Fibroblast of the aortic adventitia (primary cell): Measurements from ENCODE around the gene WDR48. TPM values are rescaled to one million over a fixed set of nuclear protein-coding genes. Genes with fewer than 3 reads are reported as not detected.
"Not testable (repeated sequence)": the region's sequence is repeated elsewhere in the genome, so short reads cannot be mapped to it uniquely, and the experiment has no call there.

Experiments
- DNase-seq: peaks from one replicate; pipeline ENCODE4 v3.0.0-alpha.2; 2010; ENCODE audit warnings: low read depth
- H3K4me3 ChIP-seq: 2 replicates; pipeline ENCODE4 v1.5.1; 2011; ENCODE audit warnings: low read depth, mild to moderate bottlenecking, control low read depth, low read length, moderate library complexity
- total RNA-seq: library from RNA; depleted of rRNA; stranded (reverse); fragments of >200 nt; gene quantifications from 2 replicates; pipeline ENCODE4 v1.2.3, GENCODE V29; 2012; ENCODE audit warnings: low replicate concordance
- TF ChIP-seq, protein P1 (sequence below): IDR thresholded peaks from 2 replicates; pipeline ENCODE4 v1.5.1; 2011; ENCODE audit warnings: mild to moderate bottlenecking, low read length, control low read depth, inconsistent platforms; ENCODE audit not compliant: insufficient read depth

The WDR48 gene
- total RNA-seq, 1 donor, result 41.3 TPM

DNA sequence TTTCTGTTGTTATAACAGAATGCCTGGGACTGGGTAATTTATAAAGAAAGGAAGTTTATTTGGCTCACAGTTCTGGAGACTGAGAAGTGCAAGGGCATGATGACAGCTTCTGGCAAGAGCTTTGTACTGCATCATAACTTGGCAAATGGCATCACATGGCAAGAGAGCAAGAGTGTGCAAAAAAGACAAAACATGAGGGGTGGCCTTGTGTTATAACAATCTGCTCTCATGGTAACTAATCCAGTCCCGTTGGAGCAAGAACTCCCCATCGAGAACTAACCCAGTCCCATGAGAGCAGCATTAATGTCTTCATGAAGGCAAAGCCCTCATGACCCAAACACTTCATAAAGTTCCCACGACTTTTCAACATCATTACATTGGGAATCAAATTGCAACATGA lies 23.3 kb upstream of the WDR48 start:
- TF ChIP-seq, protein P1, sequence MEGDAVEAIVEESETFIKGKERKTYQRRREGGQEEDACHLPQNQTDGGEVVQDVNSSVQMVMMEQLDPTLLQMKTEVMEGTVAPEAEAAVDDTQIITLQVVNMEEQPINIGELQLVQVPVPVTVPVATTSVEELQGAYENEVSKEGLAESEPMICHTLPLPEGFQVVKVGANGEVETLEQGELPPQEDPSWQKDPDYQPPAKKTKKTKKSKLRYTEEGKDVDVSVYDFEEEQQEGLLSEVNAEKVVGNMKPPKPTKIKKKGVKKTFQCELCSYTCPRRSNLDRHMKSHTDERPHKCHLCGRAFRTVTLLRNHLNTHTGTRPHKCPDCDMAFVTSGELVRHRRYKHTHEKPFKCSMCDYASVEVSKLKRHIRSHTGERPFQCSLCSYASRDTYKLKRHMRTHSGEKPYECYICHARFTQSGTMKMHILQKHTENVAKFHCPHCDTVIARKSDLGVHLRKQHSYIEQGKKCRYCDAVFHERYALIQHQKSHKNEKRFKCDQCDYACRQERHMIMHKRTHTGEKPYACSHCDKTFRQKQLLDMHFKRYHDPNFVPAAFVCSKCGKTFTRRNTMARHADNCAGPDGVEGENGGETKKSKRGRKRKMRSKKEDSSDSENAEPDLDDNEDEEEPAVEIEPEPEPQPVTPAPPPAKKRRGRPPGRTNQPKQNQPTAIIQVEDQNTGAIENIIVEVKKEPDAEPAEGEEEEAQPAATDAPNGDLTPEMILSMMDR, result no peak
- peak; percentile 23 for DNase-seq
- no peak overlapping the region for H3K4me3 ChIP-seq

DNA sequence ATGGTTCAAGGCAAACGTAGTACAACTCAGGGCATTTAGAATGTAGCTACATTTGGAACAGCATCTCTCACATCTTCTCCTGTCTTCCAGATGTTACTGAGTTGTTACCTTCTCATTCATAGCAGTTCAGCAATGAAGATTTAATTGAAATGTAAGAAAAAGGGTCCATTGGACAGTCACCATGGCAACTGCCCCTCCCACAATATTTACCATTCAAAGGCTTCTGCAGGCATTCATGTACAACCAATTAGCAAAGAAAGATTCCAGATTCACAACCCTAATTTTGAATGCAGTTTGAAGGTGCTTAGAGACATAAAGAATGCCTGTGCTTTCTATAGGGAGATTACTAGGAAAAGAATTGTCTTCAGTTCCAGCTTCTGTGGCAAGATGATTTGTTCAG lies 22.3 kb upstream of the WDR48 start:
- no peak for DNase-seq
- TF ChIP-seq, protein P1, result no peak
- no peak overlapping the region for H3K4me3 ChIP-seq

DNA sequence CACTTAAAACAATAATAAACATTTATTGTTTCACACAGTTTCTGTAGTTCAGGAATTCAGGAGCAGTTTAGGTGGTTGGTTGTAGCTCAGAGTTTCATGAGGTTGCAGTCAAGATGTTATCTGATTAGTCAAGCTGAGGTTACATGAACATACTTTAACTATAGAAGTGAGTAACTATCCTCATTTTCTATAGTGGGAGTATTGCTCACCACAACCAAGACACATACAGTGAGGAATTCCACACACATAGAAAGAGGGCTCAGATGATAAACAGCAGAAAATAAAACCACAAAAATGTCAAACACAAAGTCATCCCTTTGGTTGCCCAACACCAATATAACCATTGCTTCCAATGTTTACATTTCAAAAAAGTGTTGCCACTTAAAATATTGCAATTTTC lies 13.7 kb upstream of the WDR48 start:
- no peak overlapping the region for H3K4me3 ChIP-seq
- TF ChIP-seq, protein P1, result no peak
- peak; percentile 46 for DNase-seq

DNA sequence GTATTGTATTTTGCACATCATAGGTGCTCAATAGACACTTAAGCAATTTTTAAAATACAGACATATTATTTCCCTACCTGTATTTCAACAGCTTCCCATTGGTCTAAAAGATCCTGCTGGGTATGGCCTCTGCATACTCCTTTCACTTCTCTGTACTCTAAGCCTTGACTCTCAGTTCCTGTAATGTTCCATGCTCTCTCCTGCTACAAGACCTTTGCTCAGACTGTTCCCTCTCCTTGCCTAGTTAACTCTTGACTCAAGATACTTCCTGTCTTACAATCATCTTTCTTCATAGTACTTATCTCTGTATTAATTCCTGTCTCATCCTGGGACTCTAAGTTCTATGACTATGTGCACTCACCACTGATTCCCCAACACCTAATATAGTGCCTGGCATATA lies 1.8 kb upstream of the WDR48 start:
- DNase-seq, result no peak
- H3K4me3 ChIP-seq, result no peak overlapping the region
- TF ChIP-seq, protein P1, result no peak

DNA sequence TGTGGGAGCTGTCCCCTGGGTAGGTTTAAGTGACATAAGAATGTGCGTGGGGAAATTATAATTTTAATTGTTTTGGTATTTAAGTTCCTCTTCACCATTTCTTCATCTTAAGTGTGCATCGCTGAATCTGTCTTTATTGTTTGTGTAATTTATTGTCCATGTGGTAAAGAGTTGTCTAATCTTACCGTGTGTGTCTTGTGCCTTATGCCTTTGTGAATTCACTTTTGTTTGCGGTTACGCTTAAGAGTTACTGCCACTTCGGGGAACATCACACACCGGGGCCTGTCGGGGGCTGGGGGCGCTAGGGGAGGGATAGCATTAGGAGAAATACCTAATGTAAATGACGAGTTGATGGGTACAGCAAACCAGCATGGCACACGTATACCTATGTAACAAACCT lies 767 bp downstream of the WDR48 start:
- no peak for DNase-seq
- peak overlapping the region; percentile 81 for H3K4me3 ChIP-seq
- TF ChIP-seq, protein P1, result no peak

DNA sequence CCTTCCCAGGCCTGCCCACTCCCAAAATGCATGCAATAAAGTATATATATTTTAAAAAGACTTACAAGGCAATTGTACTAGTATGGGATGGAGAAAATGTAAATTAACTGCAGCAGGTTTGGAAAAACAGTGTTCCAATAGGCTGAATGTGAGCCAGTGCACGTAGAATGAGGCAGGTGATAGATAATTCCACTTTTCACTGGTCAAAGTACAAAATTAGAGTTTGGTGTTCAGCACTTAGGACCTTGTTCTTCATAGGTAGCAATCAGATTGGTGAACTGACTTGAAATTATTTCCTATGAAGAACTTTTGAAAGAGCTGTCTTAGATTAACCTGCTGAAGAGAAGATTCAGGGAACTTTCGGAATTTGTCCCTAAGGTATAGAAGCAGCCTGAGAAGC lies 1.9 kb downstream of the WDR48 start:
- DNase-seq, result no peak
- TF ChIP-seq, protein P1, result no peak
- H3K4me3 ChIP-seq, result no peak overlapping the region

DNA sequence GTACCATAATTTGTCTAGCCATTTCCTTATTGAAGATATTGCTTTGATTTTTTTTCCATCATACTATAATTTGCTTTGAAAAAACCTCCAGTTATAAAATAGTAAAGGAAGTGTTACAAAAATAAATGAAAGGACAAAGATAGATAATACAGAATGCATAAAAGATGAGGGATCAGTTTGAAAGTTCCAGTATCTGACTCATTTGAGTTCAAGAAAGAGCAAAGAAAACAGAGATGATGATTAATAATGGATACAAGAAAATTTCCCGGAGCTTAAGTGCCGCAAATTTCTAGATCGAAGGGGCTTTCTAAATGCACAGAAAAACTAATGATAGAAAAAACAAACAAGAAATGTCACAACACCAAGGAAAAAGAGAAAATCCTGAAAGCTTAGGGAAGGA lies 4.3 kb downstream of the WDR48 start:
- no peak overlapping the region for H3K4me3 ChIP-seq
- no peak for DNase-seq
- TF ChIP-seq, protein P1, result no peak

DNA sequence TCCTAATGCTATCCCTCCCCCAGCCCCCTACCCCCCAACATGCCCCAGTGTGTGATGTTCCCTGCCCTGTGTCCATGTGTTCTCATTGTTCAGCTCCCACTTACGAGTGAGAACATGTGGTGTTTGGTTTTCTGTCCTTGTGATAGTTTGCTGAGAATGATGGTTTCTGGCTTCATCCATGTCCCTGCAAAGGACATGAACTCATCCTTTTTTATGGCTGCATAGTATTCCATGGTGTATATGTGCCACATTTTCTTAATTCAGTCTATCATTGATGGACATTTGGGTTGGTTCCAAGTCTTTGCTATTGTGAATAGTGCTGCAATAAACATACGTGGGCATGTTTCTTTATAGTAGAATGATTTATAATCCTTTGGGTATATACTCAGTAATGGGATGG lies 9.4 kb downstream of the WDR48 start:
- DNase-seq, H3K4me3 ChIP-seq: not testable (repeated sequence)
